Muscle layer of colon (tissue), 2 donors: ENCODE results near the gene THPO.
A peak's percentile ranks its signal among the peaks of the same experiment; 100 is the strongest.

Experiments
- H3K27ac ChIP-seq: one replicate; pipeline ENCODE4 v1.7.0; 2013; ENCODE audit warnings: low read depth, mild to moderate bottlenecking, low read length, moderate library complexity
- H3K27me3 ChIP-seq, 2 donors: one replicate each; pipeline ENCODE4 v1.7.0; 2013; ENCODE audit warnings: low read length in 2 of 2, mild to moderate bottlenecking in 2 of 2; ENCODE audit not compliant: insufficient read depth in 2 of 2, control insufficient read depth in 1 of 2
- H3K36me3 ChIP-seq: one replicate; pipeline ENCODE4 v1.7.0; 2013; ENCODE audit warnings: mild to moderate bottlenecking, low read length; ENCODE audit not compliant: insufficient read depth
- H3K4me1 ChIP-seq: one replicate; pipeline ENCODE4 v1.7.0; 2013; ENCODE audit warnings: mild to moderate bottlenecking, low read length; ENCODE audit not compliant: insufficient read depth
- H3K4me3 ChIP-seq, 2 donors: one replicate each; pipeline ENCODE4 v1.7.0; 2013; ENCODE audit warnings: low read length in 2 of 2, low read depth in 1 of 2, mild to moderate bottlenecking in 1 of 2, moderate library complexity in 1 of 2
- H3K9ac ChIP-seq: one replicate; pipeline ENCODE4 v1.7.0; 2013; ENCODE audit warnings: low read length
- H3K9me3 ChIP-seq: one replicate; pipeline ENCODE4 v1.7.0; 2013; ENCODE audit warnings: mild to moderate bottlenecking, low read length
- donor health status: abdominal sarcoma.
- donor health status: Adenocarcinoma of cecum.

The THPO gene

DNA sequence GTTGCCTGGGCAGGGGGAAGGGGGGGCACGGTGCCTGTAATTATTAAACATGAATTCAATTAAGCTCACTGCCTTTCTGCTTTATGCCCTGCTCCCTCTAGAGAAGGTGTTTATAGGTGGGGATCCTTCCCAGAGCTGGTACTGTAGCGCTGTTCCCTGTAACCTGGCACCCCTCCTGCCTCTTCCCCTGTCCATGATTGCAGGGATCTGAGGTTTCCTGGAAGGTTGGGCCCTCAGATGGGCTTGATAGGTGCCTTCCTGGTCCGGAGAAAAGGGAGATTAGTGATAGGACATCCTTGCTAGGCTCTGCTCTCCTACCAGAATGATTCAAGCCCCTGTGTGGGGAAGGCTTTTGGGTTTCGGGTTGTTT lies 42.7 kb downstream of the THPO start:
- Histone ChIP-seq H3K27ac (peak overlapping the region; percentile 86), H3K9ac (peak overlapping the region; percentile 27), H3K4me1 (peaks cover 34% of the 10 kb centered on the region), H3K9me3 (no peaks in the 10 kb centered on the region), H3K36me3 (peaks cover 48% of the 10 kb centered on the region), H3K27me3 (no peaks in the 10 kb centered on the region), H3K4me3 (peak overlapping the region in 1 of 2 donors; percentile 87)

DNA sequence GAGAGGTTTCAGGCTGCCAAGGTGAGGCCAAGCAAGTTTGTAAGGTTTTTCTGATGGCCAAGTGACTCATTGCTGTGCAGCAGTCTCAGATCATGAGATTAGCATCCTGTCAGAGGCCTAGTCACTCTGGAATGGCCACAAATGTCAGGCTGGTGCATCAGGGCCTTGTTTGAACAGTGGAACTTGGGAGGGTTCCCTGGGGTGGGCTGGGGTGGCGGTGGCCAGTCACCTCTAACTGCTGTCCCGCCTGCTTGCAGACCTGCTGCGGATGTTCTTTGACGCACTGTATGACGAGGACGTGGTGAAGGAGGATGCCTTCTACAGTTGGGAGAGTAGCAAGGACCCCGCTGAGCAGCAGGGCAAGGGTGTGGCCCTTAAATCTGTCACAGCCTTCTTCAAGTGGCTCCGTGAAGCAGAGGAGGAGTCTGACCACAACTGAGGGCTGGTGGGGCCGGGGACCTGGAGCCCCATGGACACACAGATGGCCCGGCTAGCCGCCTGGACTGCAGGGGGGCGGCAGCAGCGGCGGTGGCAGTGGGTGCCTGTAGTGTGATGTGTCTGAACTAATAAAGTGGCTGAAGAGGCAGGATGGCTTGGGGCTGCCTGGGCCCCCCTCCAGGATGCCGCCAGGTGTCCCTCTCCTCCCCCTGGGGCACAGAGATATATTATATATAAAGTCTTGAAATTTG lies 43.4 kb downstream of the THPO start:
- peak overlapping the region; percentile 86 for H3K27ac ChIP-seq
- H3K36me3 ChIP-seq: peaks cover 55% of the 10 kb centered on the region

DNA sequence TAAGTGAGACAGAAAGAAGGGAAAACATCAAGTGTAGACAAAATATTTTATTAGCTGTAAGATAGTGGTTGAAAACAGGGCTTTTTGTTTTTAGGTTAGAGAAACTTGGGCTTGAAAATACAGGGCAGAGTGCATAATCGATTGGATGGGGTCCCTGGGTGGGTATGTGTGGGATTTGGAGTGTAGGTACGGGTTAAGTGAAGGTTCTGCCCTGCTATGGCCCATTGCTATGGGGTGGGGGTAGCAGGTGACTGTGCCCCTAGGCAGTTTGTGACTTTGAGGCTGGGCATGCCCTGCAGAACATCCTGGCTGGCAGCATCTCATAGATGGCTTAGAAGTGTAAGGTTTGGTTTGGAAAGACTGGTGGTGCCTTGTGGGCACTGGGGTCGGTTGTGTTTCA lies 44.3 kb downstream of the THPO start:
- Histone ChIP-seq H3K4me3 (no peak overlapping the region), H3K4me1 (peaks cover 22% of the 10 kb centered on the region), H3K27me3 (no peaks in the 10 kb centered on the region), H3K9ac (no peak overlapping the region), H3K36me3 (peaks cover 64% of the 10 kb centered on the region), H3K9me3 (no peaks in the 10 kb centered on the region), H3K27ac (no peak overlapping the region)

More for the DNA sequence above, 43.4 kb downstream of the THPO start:
- H3K4me3 ChIP-seq: no peak overlapping the region
- H3K4me1 ChIP-seq: peaks cover 32% of the 10 kb centered on the region
- H3K27me3 ChIP-seq: no peaks in the 10 kb centered on the region
- H3K9ac ChIP-seq: no peak overlapping the region
- H3K9me3 ChIP-seq: no peaks in the 10 kb centered on the region

DNA sequence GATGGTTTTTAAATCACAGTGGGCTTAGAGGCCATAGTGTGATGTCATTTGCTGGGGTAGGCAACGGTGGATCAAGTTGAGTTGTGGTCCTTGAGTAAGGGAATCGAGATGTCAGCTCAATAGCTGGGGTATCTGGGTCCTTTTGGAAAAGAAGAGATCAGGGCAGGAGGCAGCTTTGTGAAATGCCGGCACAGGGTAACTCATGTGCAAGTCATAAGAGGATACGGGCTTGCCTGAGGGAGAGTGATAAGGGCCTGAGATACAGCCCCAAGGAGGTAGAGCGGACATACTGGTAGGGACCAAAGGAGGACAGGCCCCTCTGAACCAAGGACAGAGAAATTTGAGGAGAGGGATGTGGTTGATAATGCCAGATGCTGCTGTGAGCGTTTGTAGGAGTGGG lies 44.8 kb downstream of the THPO start:
- Histone ChIP-seq H3K27ac (no peak overlapping the region), H3K4me1 (peaks cover 19% of the 10 kb centered on the region), H3K9ac (no peak overlapping the region), H3K36me3 (peaks cover 69% of the 10 kb centered on the region), H3K9me3 (no peaks in the 10 kb centered on the region), H3K27me3 (no peaks in the 10 kb centered on the region), H3K4me3 (no peak overlapping the region)

DNA sequence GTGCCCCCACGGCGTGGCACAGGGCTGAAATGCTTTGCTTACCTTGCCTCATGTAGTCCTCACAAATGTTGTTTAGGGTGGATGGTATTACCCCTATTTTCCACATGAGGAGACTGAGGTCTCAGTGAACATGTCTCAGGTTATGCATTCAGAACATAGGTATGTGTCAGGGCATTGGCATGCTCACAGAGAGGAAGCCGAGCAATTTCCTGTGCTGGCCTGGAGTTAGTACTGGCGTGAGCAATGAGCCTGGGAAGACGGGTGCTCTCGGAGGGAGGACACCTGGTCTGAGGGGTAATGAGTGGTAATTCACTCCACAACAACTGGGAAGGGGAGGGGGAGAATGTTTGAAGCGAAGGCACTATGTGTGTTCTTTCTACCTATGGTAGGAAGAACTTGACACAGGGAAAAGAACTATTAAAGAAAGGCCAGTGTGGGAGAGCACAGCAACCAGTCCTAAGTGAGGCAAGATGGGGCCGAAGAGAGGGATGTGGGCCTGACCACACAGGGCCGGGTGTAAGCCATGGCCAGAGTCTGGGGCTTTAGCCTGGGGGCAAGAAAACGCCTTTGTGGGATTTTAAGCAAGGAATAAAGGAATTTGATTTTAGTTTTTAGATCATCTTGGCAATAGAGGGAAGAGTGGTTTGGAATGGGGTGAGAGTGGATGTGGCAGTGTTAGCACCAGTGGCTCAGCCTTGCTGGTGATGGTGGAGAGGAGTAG lies 45.5 kb downstream of the THPO start:
- Histone ChIP-seq H3K9me3 (no peaks in the 10 kb centered on the region), H3K9ac (no peak overlapping the region), H3K36me3 (peaks cover 75% of the 10 kb centered on the region), H3K4me3 (no peak overlapping the region), H3K27ac (no peak overlapping the region), H3K27me3 (no peaks in the 10 kb centered on the region), H3K4me1 (peaks cover 13% of the 10 kb centered on the region)

DNA sequence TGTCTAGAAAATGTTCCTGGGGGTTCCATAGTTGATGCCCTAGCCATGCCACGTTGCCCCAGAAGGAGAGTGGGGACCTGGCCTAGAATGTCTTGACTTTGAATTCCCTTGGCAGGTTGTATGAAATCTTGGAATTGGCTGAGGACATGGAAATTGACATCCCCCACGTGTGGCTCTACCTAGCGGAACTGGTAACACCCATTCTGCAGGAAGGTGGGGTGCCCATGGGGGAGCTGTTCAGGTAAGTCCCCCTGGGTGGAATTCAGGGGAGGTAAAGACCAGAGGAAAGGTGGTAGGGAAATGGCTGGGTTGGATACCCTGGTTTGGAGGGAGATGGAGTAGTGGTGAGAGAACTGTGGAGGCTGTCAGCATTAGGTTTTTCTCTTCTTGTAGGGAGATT lies 49.5 kb downstream of the THPO start:
- Histone ChIP-seq H3K9ac (no peak overlapping the region), H3K27ac (no peak overlapping the region), H3K27me3 (no peaks in the 10 kb centered on the region), H3K4me1 (no peaks in the 10 kb centered on the region), H3K9me3 (no peaks in the 10 kb centered on the region), H3K4me3 (no peak overlapping the region), H3K36me3 (peaks cover 98% of the 10 kb centered on the region)

DNA sequence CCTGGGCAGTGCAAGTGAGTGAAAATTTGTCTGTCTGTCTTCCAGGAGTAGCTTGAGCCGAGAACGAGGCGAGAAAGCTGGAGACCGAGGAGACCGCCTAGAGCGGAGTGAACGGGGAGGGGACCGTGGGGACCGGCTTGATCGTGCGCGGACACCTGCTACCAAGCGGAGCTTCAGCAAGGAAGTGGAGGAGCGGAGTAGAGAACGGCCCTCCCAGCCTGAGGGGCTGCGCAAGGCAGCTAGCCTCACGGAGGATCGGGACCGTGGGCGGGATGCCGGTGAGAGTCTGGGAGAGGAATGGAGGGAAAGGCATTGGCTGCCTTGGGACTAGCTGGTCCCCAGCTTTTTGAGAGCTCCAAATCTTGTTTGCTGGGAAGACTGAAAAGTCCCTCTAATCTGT lies 50.8 kb downstream of the THPO start:
- peaks cover 98% of the 10 kb centered on the region for H3K36me3 ChIP-seq
- H3K27ac ChIP-seq: no peak overlapping the region
- no peak overlapping the region for H3K4me3 ChIP-seq
- H3K9me3 ChIP-seq: no peaks in the 10 kb centered on the region
- H3K27me3 ChIP-seq: no peaks in the 10 kb centered on the region
- no peaks in the 10 kb centered on the region for H3K4me1 ChIP-seq
- no peak overlapping the region for H3K9ac ChIP-seq

DNA sequence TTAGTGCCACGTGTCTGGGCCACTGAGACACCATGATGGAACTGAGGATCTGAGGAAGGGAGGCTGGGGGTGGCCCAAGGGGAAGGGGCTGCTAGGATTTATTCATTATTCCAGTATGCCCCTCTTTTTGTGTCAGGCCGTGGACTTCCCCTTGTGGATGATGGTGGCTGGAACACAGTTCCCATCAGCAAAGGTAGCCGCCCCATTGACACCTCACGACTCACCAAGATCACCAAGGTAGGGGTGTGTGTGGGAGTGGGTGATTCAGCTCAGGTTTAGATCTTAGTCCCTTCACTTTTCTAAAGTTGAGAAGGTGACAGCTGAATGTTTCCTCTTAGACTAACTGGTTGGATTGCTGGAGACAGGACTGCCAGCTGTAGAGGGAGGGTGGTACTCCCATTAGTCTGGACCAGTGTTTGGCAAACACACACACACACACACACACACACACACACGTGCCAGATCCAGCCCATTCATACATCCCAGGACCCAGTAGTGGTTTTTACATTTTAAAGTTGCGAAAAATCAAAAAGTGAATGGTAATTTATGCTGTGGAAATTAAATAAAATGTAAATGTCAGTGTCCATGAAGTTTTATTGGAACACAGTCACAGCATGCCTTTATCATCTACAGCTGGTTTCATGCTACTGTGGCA lies 52.2 kb downstream of the THPO start:
- peaks cover 98% of the 10 kb centered on the region for H3K36me3 ChIP-seq

DNA sequence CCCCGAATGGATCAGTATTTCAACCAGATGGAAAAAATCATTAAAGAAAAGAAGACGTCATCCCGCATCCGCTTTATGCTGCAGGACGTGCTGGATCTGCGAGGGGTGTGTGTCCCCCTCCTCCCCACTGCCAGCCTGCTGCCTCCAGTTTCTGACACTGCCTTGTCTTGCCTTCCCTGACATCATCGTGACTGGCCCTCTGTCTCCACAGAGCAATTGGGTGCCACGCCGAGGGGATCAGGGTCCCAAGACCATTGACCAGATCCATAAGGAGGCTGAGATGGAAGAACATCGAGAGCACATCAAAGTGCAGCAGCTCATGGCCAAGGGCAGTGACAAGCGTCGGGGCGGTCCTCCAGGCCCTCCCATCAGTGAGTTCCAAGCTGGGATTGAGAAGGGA lies 52.7 kb downstream of the THPO start:
- Histone ChIP-seq H3K4me1 (peaks cover 13% of the 10 kb centered on the region), H3K27me3 (no peaks in the 10 kb centered on the region), H3K27ac (no peak overlapping the region), H3K9me3 (no peaks in the 10 kb centered on the region), H3K4me3 (no peak overlapping the region), H3K9ac (no peak overlapping the region), H3K36me3 (peaks cover 100% of the 10 kb centered on the region)

More for the DNA sequence above, 52.2 kb downstream of the THPO start:
- H3K9me3 ChIP-seq: no peaks in the 10 kb centered on the region
- no peak overlapping the region for H3K27ac ChIP-seq
- H3K4me3 ChIP-seq: no peak overlapping the region
- H3K27me3 ChIP-seq: no peaks in the 10 kb centered on the region
- peaks cover 7% of the 10 kb centered on the region for H3K4me1 ChIP-seq
- no peak overlapping the region for H3K9ac ChIP-seq

DNA sequence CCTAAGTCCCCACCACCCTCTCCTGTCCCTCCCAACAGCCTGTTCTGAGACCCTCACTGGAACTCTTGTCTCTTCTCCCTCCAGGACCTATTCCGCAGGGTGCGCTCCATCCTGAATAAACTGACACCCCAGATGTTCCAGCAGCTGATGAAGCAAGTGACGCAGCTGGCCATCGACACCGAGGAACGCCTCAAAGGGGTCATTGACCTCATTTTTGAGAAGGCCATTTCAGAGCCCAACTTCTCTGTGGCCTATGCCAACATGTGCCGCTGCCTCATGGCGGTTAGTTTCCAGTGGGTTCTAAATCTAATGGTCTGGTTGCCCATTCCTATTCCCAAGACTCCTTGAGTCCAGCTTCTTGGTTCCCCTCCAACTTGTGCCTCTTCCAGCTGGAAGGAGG lies 54.3 kb downstream of the THPO start:
- H3K27me3 ChIP-seq: no peaks in the 10 kb centered on the region
- no peak overlapping the region for H3K4me3 ChIP-seq
- H3K4me1 ChIP-seq: peaks cover 26% of the 10 kb centered on the region
- no peaks in the 10 kb centered on the region for H3K9me3 ChIP-seq
- no peak overlapping the region for H3K27ac ChIP-seq
- H3K36me3 ChIP-seq: peaks cover 84% of the 10 kb centered on the region
- no peak overlapping the region for H3K9ac ChIP-seq

DNA sequence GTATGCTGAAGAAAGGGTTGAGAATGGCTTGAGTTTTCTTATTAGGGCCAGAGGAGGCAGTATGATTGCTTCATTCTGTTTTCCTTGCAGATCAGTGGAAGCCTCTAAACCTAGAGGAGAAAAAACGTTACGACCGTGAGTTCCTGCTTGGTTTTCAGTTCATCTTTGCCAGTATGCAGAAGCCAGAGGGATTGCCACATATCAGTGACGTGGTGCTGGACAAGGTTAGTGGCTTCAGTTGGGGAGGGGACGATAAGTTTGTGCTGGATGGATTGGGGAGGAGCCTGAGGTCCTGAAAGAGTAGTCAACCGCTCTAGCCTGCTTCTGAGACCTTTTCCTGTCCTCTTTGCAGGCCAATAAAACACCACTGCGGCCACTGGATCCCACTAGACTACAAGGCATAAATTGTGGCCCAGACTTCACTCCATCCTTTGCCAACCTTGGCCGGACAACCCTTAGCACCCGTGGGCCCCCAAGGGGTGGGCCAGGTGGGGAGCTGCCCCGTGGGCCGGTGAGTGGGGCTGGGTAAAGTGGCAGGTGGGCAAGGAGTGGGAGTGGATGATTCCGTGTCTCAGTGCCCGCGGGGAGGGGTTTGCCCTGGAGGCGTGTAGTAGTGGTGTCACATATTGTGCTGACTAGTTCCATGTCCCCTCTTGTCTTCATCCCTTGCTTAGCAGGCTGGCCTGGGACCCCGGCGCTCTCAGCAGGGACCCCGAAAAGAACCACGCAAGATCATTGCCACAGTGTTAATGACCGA lies 55.1 kb downstream of the THPO start:
- H3K27ac ChIP-seq: no peak overlapping the region
- no peaks in the 10 kb centered on the region for H3K27me3 ChIP-seq
- H3K4me3 ChIP-seq: no peak overlapping the region
- peaks cover 33% of the 10 kb centered on the region for H3K4me1 ChIP-seq
- no peaks in the 10 kb centered on the region for H3K9me3 ChIP-seq
- peaks cover 78% of the 10 kb centered on the region for H3K36me3 ChIP-seq
- no peak overlapping the region for H3K9ac ChIP-seq
